22Rv1 (cell line): ENCODE measurements around the gene GRM4.

Experiments
- ZFX ChIP-seq: fragments of 450-650 bp; IDR thresholded peaks from 2 replicates; pipeline ENCODE4 v1.6.1; 2017; ENCODE audit warnings: antibody characterized with exemption, borderline replicate concordance
- TF ChIP-seq, protein P1 (sequence below): fragments of 450-650 bp; IDR thresholded peaks from 2 replicates; pipeline ENCODE4 v1.5.1; 2017; ENCODE audit warnings: mild to moderate bottlenecking

GRCh38 chr6:33981421-33981820 is 164.5 kb downstream of the GRM4 start:
- TF ChIP-seq, protein P1, sequence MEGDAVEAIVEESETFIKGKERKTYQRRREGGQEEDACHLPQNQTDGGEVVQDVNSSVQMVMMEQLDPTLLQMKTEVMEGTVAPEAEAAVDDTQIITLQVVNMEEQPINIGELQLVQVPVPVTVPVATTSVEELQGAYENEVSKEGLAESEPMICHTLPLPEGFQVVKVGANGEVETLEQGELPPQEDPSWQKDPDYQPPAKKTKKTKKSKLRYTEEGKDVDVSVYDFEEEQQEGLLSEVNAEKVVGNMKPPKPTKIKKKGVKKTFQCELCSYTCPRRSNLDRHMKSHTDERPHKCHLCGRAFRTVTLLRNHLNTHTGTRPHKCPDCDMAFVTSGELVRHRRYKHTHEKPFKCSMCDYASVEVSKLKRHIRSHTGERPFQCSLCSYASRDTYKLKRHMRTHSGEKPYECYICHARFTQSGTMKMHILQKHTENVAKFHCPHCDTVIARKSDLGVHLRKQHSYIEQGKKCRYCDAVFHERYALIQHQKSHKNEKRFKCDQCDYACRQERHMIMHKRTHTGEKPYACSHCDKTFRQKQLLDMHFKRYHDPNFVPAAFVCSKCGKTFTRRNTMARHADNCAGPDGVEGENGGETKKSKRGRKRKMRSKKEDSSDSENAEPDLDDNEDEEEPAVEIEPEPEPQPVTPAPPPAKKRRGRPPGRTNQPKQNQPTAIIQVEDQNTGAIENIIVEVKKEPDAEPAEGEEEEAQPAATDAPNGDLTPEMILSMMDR: no peak
- TF ChIP-seq ZFX: no peak
